Astrocyte (in vitro differentiated cells and primary cell): ENCODE results near the gene VWA2. TPM values are rescaled to one million over a fixed set of nuclear protein-coding genes. Genes with fewer than 3 reads are reported as not detected.

Source experiments
- DNase-seq: peaks from one replicate; pipeline ENCODE4 v3.0.0-alpha.2; 2010; ENCODE audit warnings: low read depth
- FAIRE-seq: peaks from 2 replicates; lab custom pipeline; 2011; peaks lifted over from hg19 to GRCh38; lab: Jason Lieb, UNC
- H2AFZ ChIP-seq: 2 replicates; pipeline ENCODE4 v1.6.0; 2012; ENCODE audit warnings: low read depth, low read length, inconsistent platforms
- H3K27ac ChIP-seq: 2 replicates; pipeline ENCODE4 v1.5.1; 2011; ENCODE audit warnings: low read depth, low read length, inconsistent platforms
- H3K27me3 ChIP-seq: 2 replicates; pipeline ENCODE4 v1.6.0; 2011; ENCODE audit warnings: low read length, inconsistent platforms; ENCODE audit not compliant: insufficient read depth
- H3K36me3 ChIP-seq: 2 replicates; pipeline ENCODE4 v1.5.1; 2011; ENCODE audit warnings: low read length, inconsistent platforms; ENCODE audit not compliant: insufficient read depth
- H3K4me1 ChIP-seq: 2 replicates; pipeline ENCODE4 v1.5.1; 2011; ENCODE audit warnings: low read length, inconsistent platforms; ENCODE audit not compliant: insufficient read depth
- H3K4me2 ChIP-seq: 2 replicates; pipeline ENCODE4 v1.6.0; 2012; ENCODE audit warnings: low read length, inconsistent platforms
- H3K4me3 ChIP-seq: 2 replicates; pipeline ENCODE4 v1.5.1; 2011; ENCODE audit warnings: low read depth, mild to moderate bottlenecking, low read length, inconsistent platforms; ENCODE audit not compliant: insufficient read depth
- H3K79me2 ChIP-seq: 2 replicates; pipeline ENCODE4 v1.6.0; 2012; ENCODE audit warnings: mild to moderate bottlenecking, low read length, inconsistent platforms; ENCODE audit not compliant: insufficient read depth
- H3K9ac ChIP-seq: 2 replicates; pipeline ENCODE4 v1.6.0; 2012; ENCODE audit warnings: mild to moderate bottlenecking, low read length, inconsistent platforms
- H3K9me3 ChIP-seq: 2 replicates; pipeline ENCODE4 v1.5.1; 2012; ENCODE audit warnings: low read depth, mild to moderate bottlenecking, low read length, inconsistent platforms; ENCODE audit not compliant: insufficient read depth
- H4K20me1 ChIP-seq: 2 replicates; pipeline ENCODE4 v1.6.0; 2012; ENCODE audit warnings: low read length, inconsistent platforms; ENCODE audit not compliant: insufficient read depth
- H3K27ac Mint-ChIP-seq: one replicate; pipeline ENCODE4 v1.8.0; 2021; ENCODE audit warnings: mild to moderate bottlenecking, mixed read lengths; ENCODE audit not compliant: unreplicated experiment
- H3K27me3 Mint-ChIP-seq: one replicate; pipeline ENCODE4 v1.8.0; 2021; ENCODE audit warnings: low read depth, mixed read lengths; ENCODE audit not compliant: unreplicated experiment
- H3K36me3 Mint-ChIP-seq: one replicate; pipeline ENCODE4 v1.8.0; 2021; ENCODE audit warnings: low read depth, mixed read lengths; ENCODE audit not compliant: unreplicated experiment
- H3K4me1 Mint-ChIP-seq: one replicate; pipeline ENCODE4 v1.8.0; 2021; ENCODE audit warnings: low read depth, mixed read lengths; ENCODE audit not compliant: unreplicated experiment
- H3K4me3 Mint-ChIP-seq: one replicate; pipeline ENCODE4 v1.8.0; 2021; ENCODE audit warnings: mild to moderate bottlenecking, moderate library complexity, mixed read lengths; ENCODE audit not compliant: unreplicated experiment
- H3K9me3 Mint-ChIP-seq: one replicate; pipeline ENCODE4 v1.8.0; 2021; ENCODE audit warnings: mild to moderate bottlenecking, mixed read lengths; ENCODE audit not compliant: unreplicated experiment
- CTCF ChIP-seq: IDR thresholded peaks from 2 replicates; pipeline ENCODE4 v1.5.1; 2011; ENCODE audit warnings: low read depth, mild to moderate bottlenecking, inconsistent platforms, low read length, moderate library complexity; ENCODE audit not compliant: insufficient read depth
- EZH2 ChIP-seq: IDR thresholded peaks from 2 replicates; pipeline ENCODE4 v1.6.1; 2012; ENCODE audit warnings: mild to moderate bottlenecking, low read length, inconsistent platforms; ENCODE audit not compliant: insufficient read depth
- total RNA-seq: library from RNA; stranded (reverse); gene quantifications from 2 replicates; pipeline ENCODE4 v1.2.1, GENCODE V29; 2021

The VWA2 gene
- total RNA-seq, 1 donor from 2014 or later: 0.25 TPM

- TF ChIP-seq EZH2: no peak
- TF ChIP-seq CTCF: no peak
- no peaks in the 10 kb centered on the region for H3K36me3 Mint-ChIP-seq
- no peak overlapping the region for H3K4me3 ChIP-seq
- no peak overlapping the region for H2AFZ ChIP-seq
- H3K4me2 ChIP-seq: no peak overlapping the region
- H3K27ac Mint-ChIP-seq: no peak overlapping the region
- peaks cover 4% of the 10 kb centered on the region for H4K20me1 ChIP-seq
- no peak overlapping the region for H3K4me3 Mint-ChIP-seq
- no peaks in the 10 kb centered on the region for H3K79me2 ChIP-seq
- H3K27ac ChIP-seq: no peak overlapping the region
- no peak for FAIRE-seq
- H3K27me3 Mint-ChIP-seq: peaks cover 14% of the 10 kb centered on the region
- no peak for DNase-seq
- H3K27me3 ChIP-seq: peaks cover 13% of the 10 kb centered on the region
- H3K9ac ChIP-seq: no peak overlapping the region
- H3K4me1 Mint-ChIP-seq: peaks cover 23% of the 10 kb centered on the region
- no peaks in the 10 kb centered on the region for H3K9me3 ChIP-seq
- H3K4me1 ChIP-seq: peaks cover 18% of the 10 kb centered on the region
- H3K36me3 ChIP-seq: no peaks in the 10 kb centered on the region
- peaks cover 3% of the 10 kb centered on the region for H3K9me3 Mint-ChIP-seq
Measured at GRCh38 chr10:114274616-114275453, 35.8 kb downstream of the VWA2 start.

- H3K4me3 ChIP-seq: no peak overlapping the region
- H3K4me1 ChIP-seq: peaks cover 12% of the 10 kb centered on the region
- H3K9me3 ChIP-seq: no peaks in the 10 kb centered on the region
- H3K9ac ChIP-seq: no peak overlapping the region
- DNase-seq (no peak), FAIRE-seq (no peak)
- Mint-ChIP-seq H3K27me3 (peaks cover 20% of the 10 kb centered on the region), H3K4me3 (no peak overlapping the region), H3K9me3 (peaks cover 3% of the 10 kb centered on the region), H3K4me1 (peaks cover 16% of the 10 kb centered on the region), H3K36me3 (no peaks in the 10 kb centered on the region), H3K27ac (no peak overlapping the region)
- no peak overlapping the region for H3K27ac ChIP-seq
- H2AFZ ChIP-seq: no peak overlapping the region
- H4K20me1 ChIP-seq: peaks cover 4% of the 10 kb centered on the region
- TF ChIP-seq EZH2: no peak
- TF ChIP-seq CTCF: no peak
- H3K79me2 ChIP-seq: no peaks in the 10 kb centered on the region
- no peak overlapping the region for H3K4me2 ChIP-seq
- no peaks in the 10 kb centered on the region for H3K36me3 ChIP-seq
- H3K27me3 ChIP-seq: peaks cover 13% of the 10 kb centered on the region
Measured at GRCh38 chr10:114276066-114276465, 37.0 kb downstream of the VWA2 start.

GRCh38 chr10:114276671-114277070, 37.6 kb downstream of the VWA2 start:
- Histone ChIP-seq H3K9ac (no peak overlapping the region), H3K9me3 (no peaks in the 10 kb centered on the region), H3K4me1 (peaks cover 6% of the 10 kb centered on the region), H4K20me1 (no peaks in the 10 kb centered on the region), H2AFZ (no peak overlapping the region), H3K79me2 (no peaks in the 10 kb centered on the region), H3K27me3 (peaks cover 13% of the 10 kb centered on the region), H3K36me3 (no peaks in the 10 kb centered on the region), H3K4me2 (no peak overlapping the region), H3K4me3 (no peak overlapping the region), H3K27ac (no peak overlapping the region)
- peaks cover 11% of the 10 kb centered on the region for H3K4me1 Mint-ChIP-seq
- H3K36me3 Mint-ChIP-seq: no peaks in the 10 kb centered on the region
- peaks cover 20% of the 10 kb centered on the region for H3K27me3 Mint-ChIP-seq
- TF ChIP-seq EZH2: no peak
- TF ChIP-seq CTCF: no peak
- H3K27ac Mint-ChIP-seq: no peak overlapping the region
- no peak for FAIRE-seq
- H3K9me3 Mint-ChIP-seq: peaks cover 3% of the 10 kb centered on the region
- H3K4me3 Mint-ChIP-seq: no peak overlapping the region
- no peak for DNase-seq
